Calu3 (cell line): ENCODE data around the gene APH1B. TPM values are rescaled to one million over a fixed set of nuclear protein-coding genes. Genes with fewer than 3 reads are reported as not detected.

ENCODE experiments used
- BruUV-seq: library from RNA; stranded (reverse); fragments of 400-500 nt; replicated peaks from 2 replicates; lab custom pipeline; 2021; lab: Mats Ljungman, UMichigan
- CTCF ChIA-PET: fragments of 300-600 bp; sonication (Branson Sonifier 250); formaldehyde crosslinking; loops from one replicate; lab custom pipeline; 2022; ENCODE audit warnings: antibody characterized with exemption; lab: Charles Lee
- DNase-seq: peaks from one replicate; pipeline ENCODE4 v3.0.0; 2022
- H3K27ac Mint-ChIP-seq: one replicate; pipeline ENCODE4 v1.8.0; 2022; ENCODE audit warnings: mixed read lengths; ENCODE audit not compliant: unreplicated experiment
- H3K27me3 Mint-ChIP-seq: one replicate; pipeline ENCODE4 v1.8.0; 2022; ENCODE audit warnings: mixed read lengths; ENCODE audit not compliant: unreplicated experiment
- H3K36me3 Mint-ChIP-seq: one replicate; pipeline ENCODE4 v1.8.0; 2022; ENCODE audit warnings: mild to moderate bottlenecking, moderate library complexity, mixed read lengths; ENCODE audit not compliant: insufficient read depth, unreplicated experiment
- H3K4me1 Mint-ChIP-seq: one replicate; pipeline ENCODE4 v1.8.0; 2022; ENCODE audit warnings: mild to moderate bottlenecking, low read depth, mixed read lengths; ENCODE audit not compliant: unreplicated experiment
- H3K4me3 Mint-ChIP-seq: one replicate; pipeline ENCODE4 v1.8.0; 2022; ENCODE audit warnings: mild to moderate bottlenecking, low read depth, moderate library complexity, mixed read lengths; ENCODE audit not compliant: unreplicated experiment
- H3K9me3 Mint-ChIP-seq: one replicate; pipeline ENCODE4 v1.8.0; 2022; ENCODE audit warnings: low read depth, mixed read lengths; ENCODE audit not compliant: unreplicated experiment
- intact Hi-C: fragments of 100-400 bp; cut with micrococcal nuclease; formaldehyde crosslinking; loops from one replicate; pipeline ENCODE4 v1.10.0; 2022; ENCODE audit not compliant: unreplicated experiment
- total RNA-seq: library from RNA; stranded (reverse); gene quantifications from 2 replicates; pipeline ENCODE4 v1.2.3, GENCODE V29; 2022
- TF ChIP-seq, protein P1 (sequence below): fragments of 200-600 bp; IDR thresholded peaks from one replicate; pipeline ENCODE4 v1.8.0; 2022; ENCODE audit warnings: antibody characterized with exemption; ENCODE audit not compliant: unreplicated experiment

The APH1B gene
- total RNA-seq, 1 experiment from 2014 or later: 11.4 TPM

GRCh38 chr15:63258658-63259057, 18.7 kb upstream of the APH1B start:
- intact Hi-C loops: no loop called here
- CTCF ChIA-PET: no interaction called here
- Mint-ChIP-seq H3K27me3 (no peaks in the 10 kb centered on the region), H3K4me1 (peaks cover 25% of the 10 kb centered on the region), H3K9me3 (no peaks in the 10 kb centered on the region), H3K4me3 (no peak overlapping the region), H3K36me3 (no peaks in the 10 kb centered on the region), H3K27ac (no peak overlapping the region)
- TF ChIP-seq, protein P1, sequence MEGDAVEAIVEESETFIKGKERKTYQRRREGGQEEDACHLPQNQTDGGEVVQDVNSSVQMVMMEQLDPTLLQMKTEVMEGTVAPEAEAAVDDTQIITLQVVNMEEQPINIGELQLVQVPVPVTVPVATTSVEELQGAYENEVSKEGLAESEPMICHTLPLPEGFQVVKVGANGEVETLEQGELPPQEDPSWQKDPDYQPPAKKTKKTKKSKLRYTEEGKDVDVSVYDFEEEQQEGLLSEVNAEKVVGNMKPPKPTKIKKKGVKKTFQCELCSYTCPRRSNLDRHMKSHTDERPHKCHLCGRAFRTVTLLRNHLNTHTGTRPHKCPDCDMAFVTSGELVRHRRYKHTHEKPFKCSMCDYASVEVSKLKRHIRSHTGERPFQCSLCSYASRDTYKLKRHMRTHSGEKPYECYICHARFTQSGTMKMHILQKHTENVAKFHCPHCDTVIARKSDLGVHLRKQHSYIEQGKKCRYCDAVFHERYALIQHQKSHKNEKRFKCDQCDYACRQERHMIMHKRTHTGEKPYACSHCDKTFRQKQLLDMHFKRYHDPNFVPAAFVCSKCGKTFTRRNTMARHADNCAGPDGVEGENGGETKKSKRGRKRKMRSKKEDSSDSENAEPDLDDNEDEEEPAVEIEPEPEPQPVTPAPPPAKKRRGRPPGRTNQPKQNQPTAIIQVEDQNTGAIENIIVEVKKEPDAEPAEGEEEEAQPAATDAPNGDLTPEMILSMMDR: no peak
- no peak for DNase-seq
- BruUV-seq: no TSS peak

DNA sequence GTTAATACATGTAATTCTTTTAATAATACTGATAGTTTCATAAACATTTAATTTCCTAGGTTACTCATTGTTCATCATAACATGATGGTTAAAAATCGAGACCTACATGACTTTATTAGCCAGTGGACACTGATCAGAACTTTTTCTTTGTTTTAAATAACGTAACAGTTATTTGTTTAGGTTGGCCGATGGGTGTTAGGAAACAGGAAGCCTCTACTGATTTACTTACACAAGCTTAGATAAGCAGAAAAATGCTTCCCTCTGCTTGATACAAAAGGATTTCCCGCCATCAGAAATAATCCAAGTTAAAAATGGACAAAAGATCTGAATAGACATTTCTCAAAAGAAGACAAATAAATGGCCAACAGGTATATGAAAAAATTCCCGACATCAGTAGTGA, 16.6 kb upstream of the APH1B start:
- Mint-ChIP-seq H3K4me3 (no peak overlapping the region), H3K27me3 (no peaks in the 10 kb centered on the region), H3K36me3 (no peaks in the 10 kb centered on the region), H3K9me3 (no peaks in the 10 kb centered on the region), H3K4me1 (peaks cover 18% of the 10 kb centered on the region), H3K27ac (no peak overlapping the region)
- DNase-seq: no peak
- no TSS peak for BruUV-seq
- intact Hi-C loops: no loop called here
- CTCF ChIA-PET: interaction anchor here (0.6 kb wide), 1 partner anchor 17 kb away, joined by 3 read pairs; no protein-coding TSS in a partner anchor
- TF ChIP-seq, protein P1: no peak

DNA sequence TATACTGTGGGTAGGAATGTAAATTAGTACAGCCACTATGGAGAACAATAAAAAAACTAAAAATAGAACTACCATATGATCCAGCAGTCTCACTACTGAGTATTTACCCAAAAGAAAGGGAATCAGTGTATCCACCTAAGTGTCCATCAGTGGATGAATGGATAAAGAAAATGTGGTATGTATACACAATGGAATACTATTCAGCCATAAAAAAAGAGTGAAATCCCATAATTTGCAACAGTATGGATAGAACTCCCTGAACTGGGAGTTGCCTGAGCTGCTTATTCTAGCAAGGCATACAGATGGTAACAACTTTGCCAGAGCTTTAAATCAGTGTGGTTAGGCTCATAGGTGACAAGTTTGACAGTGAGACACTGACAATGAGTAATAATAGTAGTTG, 16.1 kb upstream of the APH1B start:
- TF ChIP-seq, protein P1: no peak
- H3K36me3 Mint-ChIP-seq: no peaks in the 10 kb centered on the region
- CTCF ChIA-PET: no interaction called here
- H3K27ac Mint-ChIP-seq: no peak overlapping the region
- H3K4me3 Mint-ChIP-seq: no peak overlapping the region
- no peak for DNase-seq
- intact Hi-C loops: no loop called here
- H3K9me3 Mint-ChIP-seq: no peaks in the 10 kb centered on the region
- no peaks in the 10 kb centered on the region for H3K27me3 Mint-ChIP-seq
- BruUV-seq: no TSS peak
- H3K4me1 Mint-ChIP-seq: peaks cover 13% of the 10 kb centered on the region

DNA sequence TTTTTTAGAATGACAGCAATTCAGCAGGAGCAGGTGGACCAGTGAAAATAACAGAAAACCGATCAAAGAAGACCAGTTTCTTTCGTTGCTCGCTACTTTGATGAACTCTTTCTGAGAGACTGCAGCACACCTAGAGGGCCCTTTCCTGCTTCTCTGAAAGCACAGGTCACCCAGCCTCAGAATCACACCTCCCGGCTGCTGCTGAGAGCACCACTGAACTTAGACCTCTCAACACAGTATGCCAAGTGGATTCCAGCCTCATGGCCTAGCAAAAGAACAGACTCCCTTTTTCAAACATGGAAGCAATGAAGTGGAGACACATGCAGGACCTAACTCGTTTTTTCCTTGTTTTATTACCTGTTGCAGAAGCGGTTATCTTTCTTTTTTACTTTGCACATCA, 13.9 kb upstream of the APH1B start:
- Mint-ChIP-seq H3K9me3 (no peaks in the 10 kb centered on the region), H3K4me1 (peaks cover 8% of the 10 kb centered on the region), H3K27me3 (no peaks in the 10 kb centered on the region), H3K36me3 (no peaks in the 10 kb centered on the region), H3K27ac (no peak overlapping the region), H3K4me3 (no peak overlapping the region)
- DNase-seq: no peak
- no TSS peak for BruUV-seq
- intact Hi-C loops: no loop called here
- TF ChIP-seq, protein P1: no peak
- CTCF ChIA-PET: interaction anchor here (1.0 kb wide), 1 partner anchor 25 kb away, joined by 3 read pairs; no protein-coding TSS in a partner anchor
